SK-N-MC (cell line): Measurements from ENCODE around the gene ASCC1.

Experiments used
- EZH2 ChIP-seq: fragments of 200-600 bp; sonication (generic); IDR thresholded peaks from one replicate; pipeline ENCODE4 v1.6.1; 2017; ENCODE audit warnings: antibody characterized with exemption
- POLR2AphosphoS5 ChIP-seq: IDR thresholded peaks from 2 replicates; pipeline ENCODE4 v1.6.1; 2012; ENCODE audit warnings: mild to moderate bottlenecking, low read depth, low read length, borderline replicate concordance

- TF ChIP-seq EZH2 (no peak), POLR2AphosphoS5 (no peak)
These were observed 38.6 kb downstream of the ASCC1 start for GRCh38 chr10:72177454-72177853.
